ENCODE measurements around the gene GRM7.

The GRM7 gene

DNA sequence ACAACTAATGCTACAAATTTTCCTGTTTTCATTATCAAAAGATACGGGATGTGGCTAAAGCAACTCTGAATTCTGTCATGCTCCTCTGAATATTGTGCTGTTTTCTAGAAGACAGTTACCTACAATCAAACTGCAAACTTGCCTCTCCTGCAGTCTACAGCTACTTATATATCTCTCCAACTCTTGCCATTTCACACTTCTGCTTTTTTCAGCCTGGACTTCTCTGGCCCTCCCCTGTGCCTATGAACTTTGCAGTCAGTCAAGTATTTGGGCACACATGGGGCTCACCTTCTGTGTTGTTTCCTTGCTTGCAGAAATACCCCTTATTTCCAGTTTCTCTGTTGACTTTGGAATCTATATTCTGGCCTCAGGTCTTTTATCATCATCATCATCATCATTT lies 575.6 kb downstream of the GRM7 start:
- Histone ChIP-seq H3K9me3 (no peaks in the 10 kb centered on the region), H3K4me3 (ENCODE audit: low read depth, low read length) (no peak overlapping the region)
- no peak for DNase-seq

DNA sequence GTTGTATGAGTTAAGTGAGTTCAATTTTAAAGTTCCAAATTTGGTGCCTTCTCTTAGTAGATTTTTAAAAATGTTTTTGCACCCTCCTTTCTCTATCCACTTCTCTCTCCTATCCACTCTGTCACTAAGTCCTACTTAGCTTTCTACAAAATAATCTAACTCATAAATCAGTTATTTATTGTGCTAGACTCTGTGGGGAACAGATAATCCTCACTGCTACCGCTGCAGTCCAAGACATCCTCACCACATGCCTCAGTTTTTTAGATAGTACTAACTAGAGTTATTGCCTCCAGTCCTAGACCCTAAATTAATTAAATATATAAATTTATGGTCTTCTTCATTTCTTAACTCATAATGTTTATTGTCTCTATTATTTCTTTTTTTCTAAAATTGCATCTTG lies 576.3 kb downstream of the GRM7 start:
- no peaks in the 10 kb centered on the region for H3K4me1 ChIP-seq
- DNase-seq, result no peak
- no peaks in the 10 kb centered on the region for H3K36me3 ChIP-seq
- no peak overlapping the region for H3K4me3 ChIP-seq (ENCODE audit: low read depth, low read length)
- no peak for TF ChIP-seq CTCF (IDR thresholded peaks at IDR 0.05; ENCODE audit: low read depth, low read length)
- no peaks in the 10 kb centered on the region for H3K27me3 ChIP-seq
- no peaks in the 10 kb centered on the region for H3K9me3 ChIP-seq

More for the DNA sequence above, 575.6 kb downstream of the GRM7 start:
- Histone ChIP-seq H3K4me1 (no peaks in the 10 kb centered on the region), H3K36me3 (no peaks in the 10 kb centered on the region), H3K27me3 (no peaks in the 10 kb centered on the region)
- no peak for TF ChIP-seq CTCF (IDR thresholded peaks at IDR 0.05; ENCODE audit: low read depth, low read length)

GRCh38 chr3:7439101-7439680 lies 578.3 kb downstream of the GRM7 start:
- Histone ChIP-seq H3K4me3 (ENCODE audit: low read depth, low read length) (no peak overlapping the region), H3K9me3 (no peaks in the 10 kb centered on the region), H3K4me1 (no peaks in the 10 kb centered on the region), H3K36me3 (no peaks in the 10 kb centered on the region), H3K27me3 (no peaks in the 10 kb centered on the region)
- TF ChIP-seq CTCF (IDR thresholded peaks at IDR 0.05; ENCODE audit: low read depth, low read length), result no peak
- DNase-seq, result no peak

DNA sequence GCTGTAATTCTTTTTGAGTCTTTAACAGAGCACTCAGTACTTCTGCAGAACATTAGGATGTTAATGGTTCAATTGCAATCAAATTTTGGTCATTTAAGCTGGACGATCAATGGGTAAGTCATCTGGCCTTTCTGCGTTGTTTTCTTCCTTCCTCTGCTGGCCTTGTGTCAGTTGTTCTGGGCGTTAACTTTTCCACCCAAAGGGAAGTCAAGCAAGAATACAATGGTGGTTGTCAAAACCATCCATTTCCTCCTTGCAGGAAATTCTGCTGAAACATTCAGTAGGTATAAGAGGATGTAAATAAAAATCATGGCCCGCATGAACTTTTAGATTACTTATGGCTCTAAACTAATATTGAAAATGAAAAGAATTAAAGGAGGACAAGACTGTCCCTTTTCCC lies 584.0 kb downstream of the GRM7 start:
- no peaks in the 10 kb centered on the region for H3K27me3 ChIP-seq
- no peak overlapping the region for H3K4me3 ChIP-seq (ENCODE audit: low read depth, low read length)
- H3K36me3 ChIP-seq, result no peaks in the 10 kb centered on the region
- H3K9me3 ChIP-seq, result no peaks in the 10 kb centered on the region
- DNase-seq, result no peak
- H3K4me1 ChIP-seq, result no peaks in the 10 kb centered on the region
- no peak for TF ChIP-seq CTCF (IDR thresholded peaks at IDR 0.05; ENCODE audit: low read depth, low read length)

DNA sequence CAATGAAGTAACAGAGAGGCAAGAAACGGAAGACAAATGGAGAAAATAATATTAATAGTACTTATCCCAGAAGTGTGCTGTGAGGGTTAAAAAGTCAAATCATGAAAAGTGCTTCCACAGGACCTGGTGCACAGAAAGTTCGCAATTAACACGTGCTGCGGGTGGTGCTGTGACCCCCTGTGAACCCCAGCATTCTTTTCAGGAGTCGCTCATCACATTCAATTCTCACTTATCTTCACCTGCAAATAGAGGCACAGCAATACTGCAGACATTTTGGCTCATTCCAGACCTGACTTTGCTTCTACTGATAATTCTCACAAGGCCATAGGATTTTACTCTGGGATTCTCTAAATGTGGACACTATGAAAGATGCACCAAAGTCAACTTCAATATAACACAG lies 584.4 kb downstream of the GRM7 start:
- H3K4me1 ChIP-seq, result no peaks in the 10 kb centered on the region
- no peaks in the 10 kb centered on the region for H3K27me3 ChIP-seq

More for the DNA sequence above, 584.4 kb downstream of the GRM7 start:
- no peak for DNase-seq
- no peak for TF ChIP-seq CTCF (IDR thresholded peaks at IDR 0.05; ENCODE audit: low read depth, low read length)
- Histone ChIP-seq H3K36me3 (no peaks in the 10 kb centered on the region), H3K4me3 (ENCODE audit: low read depth, low read length) (no peak overlapping the region), H3K9me3 (no peaks in the 10 kb centered on the region)
